Neural cell (in vitro differentiated cells): ENCODE data around the gene GNG13. TPM values are rescaled to one million over a fixed set of nuclear protein-coding genes. Genes with fewer than 3 reads are reported as not detected.

Experiments used
- H2AFZ ChIP-seq: fragments of 200-600, 300-800 bp; sonication (generic), shearing (Covaris generic); 2 replicates; pipeline ENCODE4 v1.6.0; 2014; ENCODE audit warnings: low read depth, mild to moderate bottlenecking, antibody characterized with exemption, low read length, moderate library complexity
- H3F3A ChIP-seq: fragments of 200-600 bp; shearing (Covaris generic); 2 replicates; pipeline ENCODE4 v1.6.1; 2016; ENCODE audit warnings: mild to moderate bottlenecking, moderate library complexity, mixed read lengths, antibody characterized with exemption, low read length; ENCODE audit not compliant: insufficient read depth, poor library complexity, severe bottlenecking
- H3K27ac ChIP-seq: fragments of 200-600, 300-800 bp; sonication (generic), shearing (Covaris generic); 2 replicates; pipeline ENCODE4 v1.5.1; 2014; ENCODE audit warnings: mild to moderate bottlenecking, low read length, moderate library complexity
- H3K27me3 ChIP-seq: fragments of 300-800, 200-600 bp; sonication (generic), shearing (Covaris generic); 2 replicates; pipeline ENCODE4 v1.6.0; 2014; ENCODE audit warnings: mild to moderate bottlenecking, low read depth, low read length, moderate library complexity; ENCODE audit not compliant: insufficient read depth
- H3K36me3 ChIP-seq: fragments of 300-800, 200-600 bp; sonication (generic), shearing (Covaris generic); 2 replicates; pipeline ENCODE4 v1.5.1; 2014; ENCODE audit warnings: mild to moderate bottlenecking, antibody characterized with exemption, low read length, moderate library complexity; ENCODE audit not compliant: insufficient read depth
- H3K4me2 ChIP-seq: fragments of 300-800, 200-600 bp; sonication (generic), shearing (Covaris generic); 2 replicates; pipeline ENCODE4 v1.6.0; 2014; ENCODE audit warnings: mild to moderate bottlenecking, low read length
- H3K4me3 ChIP-seq: fragments of 300-800, 200-600 bp; sonication (generic), shearing (Covaris generic); 2 replicates; pipeline ENCODE4 v1.5.1; 2014; ENCODE audit warnings: mild to moderate bottlenecking, low read length, moderate library complexity
- H3K79me2 ChIP-seq: fragments of 200-600 bp; shearing (Covaris generic); replicated peaks from 2 replicates; pipeline ENCODE4 v1.6.0; 2014; ENCODE audit warnings: mild to moderate bottlenecking, low read length, moderate library complexity; ENCODE audit not compliant: insufficient read depth
- H3K9ac ChIP-seq: fragments of 300-800, 200-600 bp; sonication (generic), shearing (Covaris generic); 2 replicates; pipeline ENCODE4 v1.6.1; 2016; ENCODE audit warnings: mild to moderate bottlenecking, low read length, mixed read lengths
- H3K9me2 ChIP-seq: fragments of 200-600 bp; shearing (Covaris generic); 2 replicates; pipeline ENCODE4 v1.6.1; 2016; ENCODE audit warnings: mild to moderate bottlenecking, low read length, mixed read lengths; ENCODE audit not compliant: insufficient read depth
- H3K9me3 ChIP-seq: fragments of 200-600, 300-800 bp; sonication (generic), shearing (Covaris generic); 2 replicates; pipeline ENCODE4 v1.6.1; 2016; ENCODE audit warnings: mild to moderate bottlenecking, mixed run types, low read length, moderate library complexity, mixed read lengths
- H4K20me1 ChIP-seq: fragments of 200-600 bp; shearing (Covaris generic); 2 replicates; pipeline ENCODE4 v1.6.1; 2016; ENCODE audit warnings: mild to moderate bottlenecking, mixed run types; ENCODE audit not compliant: insufficient read depth
- CTCF ChIP-seq: fragments of 450-650 bp; IDR thresholded peaks from 2 replicates; pipeline ENCODE4 v1.5.1; 2014; ENCODE audit warnings: antibody characterized with exemption, mild to moderate bottlenecking, moderate library complexity; ENCODE audit not compliant: poor library complexity, severe bottlenecking
- EP300 ChIP-seq: fragments of 450-650 bp; conservative IDR thresholded peaks from 2 replicates; pipeline ENCODE4 v1.6.1; 2014; ENCODE audit warnings: antibody characterized with exemption, mild to moderate bottlenecking, moderate library complexity; ENCODE audit not compliant: poor library complexity, severe bottlenecking
- EZH2 ChIP-seq: fragments of 200-600, 300-800 bp; shearing (Covaris generic), sonication (generic); IDR thresholded peaks from 2 replicates; pipeline ENCODE4 v1.6.1; 2014; ENCODE audit warnings: antibody characterized with exemption, low read length, borderline replicate concordance, mild to moderate bottlenecking; ENCODE audit not compliant: insufficient read depth, poor library complexity, severe bottlenecking
- MXI1 ChIP-seq: fragments of 450-650 bp; conservative IDR thresholded peaks from 2 replicates; pipeline ENCODE4 v1.6.1; 2014; ENCODE audit warnings: antibody characterized with exemption, mild to moderate bottlenecking; ENCODE audit not compliant: poor library complexity, severe bottlenecking
- POLR2AphosphoS5 ChIP-seq: IDR thresholded peaks from 2 replicates; pipeline ENCODE4 v1.6.1; 2012
- RAD21 ChIP-seq: fragments of 450-650 bp; conservative IDR thresholded peaks from 2 replicates; pipeline ENCODE4 v1.6.1; 2014; ENCODE audit warnings: antibody characterized with exemption, mild to moderate bottlenecking, moderate library complexity
- REST ChIP-seq: IDR thresholded peaks from 2 replicates; pipeline ENCODE4 v1.6.1; 2012; ENCODE audit warnings: borderline replicate concordance
- SMC3 ChIP-seq: fragments of 450-650 bp; conservative IDR thresholded peaks from 2 replicates; pipeline ENCODE4 v1.6.1; 2014; ENCODE audit warnings: antibody characterized with exemption, mild to moderate bottlenecking, moderate library complexity; ENCODE audit not compliant: poor library complexity
- TAF1 ChIP-seq: IDR thresholded peaks from 2 replicates; pipeline ENCODE4 v1.6.1; 2012; ENCODE audit warnings: low read depth
- polyA plus RNA-seq: library from polyadenylated mRNA; depleted of rRNA; stranded (reverse); fragments of >200 nt; gene quantifications from 2 replicates; pipeline ENCODE4 v1.2.3, GENCODE V29; 2014

GNG13 gene
- polyA plus RNA-seq, 1 donor from 2014 or later = not detected

GRCh38 chr16:847681-848445 is 47.3 kb upstream of the GNG13 start:
- Histone ChIP-seq H3K4me2 (no peak overlapping the region), H4K20me1 (no peaks in the 10 kb centered on the region), H3K79me2 (no peaks in the 10 kb centered on the region), H3K36me3 (no peaks in the 10 kb centered on the region), H3F3A (no peaks in the 10 kb centered on the region), H2AFZ (no peak overlapping the region), H3K9me2 (no peaks in the 10 kb centered on the region), H3K9me3 (peaks cover 26% of the 10 kb centered on the region), H3K4me3 (no peak overlapping the region), H3K27me3 (no peaks in the 10 kb centered on the region), H3K9ac (no peak overlapping the region), H3K27ac (no peak overlapping the region)
- TF ChIP-seq RAD21 (no peak), TAF1 (no peak), EP300 (no peak), EZH2 (no peak), SMC3 (no peak), POLR2AphosphoS5 (no peak), REST (no peak), CTCF (no peak), MXI1 (no peak)

- H3K27me3 ChIP-seq = no peaks in the 10 kb centered on the region
- H3K9ac ChIP-seq = no peak overlapping the region
- H3K79me2 ChIP-seq = no peaks in the 10 kb centered on the region
- H3K4me2 ChIP-seq = no peak overlapping the region
- no peak for TF ChIP-seq EZH2
- no peaks in the 10 kb centered on the region for H4K20me1 ChIP-seq
- no peaks in the 10 kb centered on the region for H3K36me3 ChIP-seq
- peaks cover 26% of the 10 kb centered on the region for H3K9me3 ChIP-seq
- no peaks in the 10 kb centered on the region for H3F3A ChIP-seq
- H2AFZ ChIP-seq = no peak overlapping the region
- H3K4me3 ChIP-seq = no peak overlapping the region
- no peaks in the 10 kb centered on the region for H3K9me2 ChIP-seq
- no peak overlapping the region for H3K27ac ChIP-seq
Measured at GRCh38 chr16:847151-847550, 46.6 kb upstream of the GNG13 start.
